ENCODE data around the gene STYK1.

DNA sequence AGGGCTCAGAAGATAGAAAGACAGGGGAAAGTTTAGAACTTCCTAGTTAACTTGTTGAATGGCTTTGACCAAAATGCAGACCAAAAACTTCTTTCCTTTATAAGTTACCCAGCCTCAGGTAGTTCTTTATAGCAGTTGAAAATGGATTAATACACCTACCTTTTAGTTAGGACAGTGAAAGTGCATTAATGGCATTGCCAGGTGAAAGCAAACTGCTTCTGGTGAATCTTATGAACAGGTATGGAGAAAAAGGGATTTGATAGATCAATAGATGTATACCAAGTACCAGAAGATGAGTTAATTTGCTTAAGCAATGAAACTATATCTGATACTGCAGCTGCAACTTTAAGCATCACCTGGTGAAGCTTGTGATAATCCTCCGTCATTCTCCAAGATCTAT lies 14.2 kb upstream of the STYK1 start:
- TF ChIP-seq EZH2 (IDR thresholded peaks at IDR 0.05) (no peak), POLR2AphosphoS5 (IDR thresholded peaks at IDR 0.05; ENCODE audit: borderline replicate concordance, low read depth, low read length) (no peak)
